Measurements from ENCODE around the gene EHBP1L1.

Gene EHBP1L1

DNA sequence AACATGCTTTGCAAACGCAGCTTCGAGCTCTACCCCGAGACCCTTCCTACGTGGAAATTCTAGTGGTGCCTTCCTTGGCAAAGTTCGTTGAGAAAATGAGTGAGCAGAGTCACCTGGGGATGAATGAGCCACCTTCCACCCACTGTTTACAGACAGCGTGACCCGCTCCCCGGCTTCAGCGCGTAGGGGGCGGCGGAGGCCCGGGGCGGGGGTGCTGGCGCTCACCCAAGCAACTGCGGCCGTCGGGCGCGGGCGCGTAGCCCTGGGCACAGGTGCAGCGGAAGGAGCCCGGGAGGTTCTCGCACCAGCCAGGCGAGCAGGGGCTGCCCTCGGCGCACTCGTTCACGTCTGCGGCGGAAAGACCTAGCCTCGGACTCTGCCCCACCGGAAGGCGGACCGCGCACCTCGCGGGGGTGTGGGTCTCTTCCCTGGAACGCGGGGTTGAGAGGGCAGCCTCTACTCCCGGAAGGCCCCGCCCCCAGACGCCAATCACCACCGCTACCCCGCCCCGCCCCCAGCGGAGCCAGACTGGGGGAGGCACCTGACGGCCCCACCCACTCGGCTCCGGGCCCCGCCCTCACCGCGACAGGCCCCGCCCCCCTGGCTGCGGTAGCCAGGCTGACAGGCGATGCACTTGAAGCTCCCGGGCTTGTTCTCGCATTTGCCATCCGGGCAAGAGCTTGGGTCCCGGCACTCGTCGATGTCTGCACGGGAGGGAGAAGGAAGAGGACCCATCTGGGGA lies 29.5 kb upstream of the EHBP1L1 start:
- DNase-seq: peak; percentile 84

DNA sequence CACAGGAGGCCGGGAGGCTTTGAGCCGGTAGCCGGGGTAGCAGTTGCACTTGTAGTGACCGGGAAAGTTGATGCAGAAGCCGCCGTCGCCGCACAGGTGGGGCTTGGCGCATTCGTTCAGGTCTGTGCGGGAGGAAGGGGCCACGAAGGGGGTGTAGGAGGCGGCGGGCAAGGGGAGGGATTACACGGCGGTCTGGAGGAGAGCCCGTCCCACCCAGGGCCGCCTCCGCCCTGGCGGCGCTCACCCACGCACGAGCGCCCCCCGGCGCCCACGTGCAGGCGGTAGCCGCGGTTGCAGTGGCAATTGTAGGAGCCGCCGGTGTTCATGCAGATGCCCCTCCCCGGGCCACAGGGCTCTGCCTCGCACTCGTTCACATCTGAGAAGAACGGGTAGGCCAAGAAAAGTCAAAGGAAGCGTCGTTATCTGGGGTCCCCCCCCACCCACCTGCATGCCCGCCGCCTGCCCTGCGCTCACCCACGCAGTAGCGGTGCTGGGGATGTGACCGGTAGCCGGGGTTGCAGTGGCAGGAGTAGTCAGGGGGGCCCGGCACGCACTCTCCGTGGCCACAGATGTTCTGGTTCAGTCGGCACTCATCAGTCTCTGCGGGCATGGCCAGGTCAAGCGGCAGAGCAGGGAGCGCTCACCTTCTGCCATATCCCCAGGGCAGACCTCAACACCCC lies 28.3 kb upstream of the EHBP1L1 start:
- DNase-seq: no peak

DNA sequence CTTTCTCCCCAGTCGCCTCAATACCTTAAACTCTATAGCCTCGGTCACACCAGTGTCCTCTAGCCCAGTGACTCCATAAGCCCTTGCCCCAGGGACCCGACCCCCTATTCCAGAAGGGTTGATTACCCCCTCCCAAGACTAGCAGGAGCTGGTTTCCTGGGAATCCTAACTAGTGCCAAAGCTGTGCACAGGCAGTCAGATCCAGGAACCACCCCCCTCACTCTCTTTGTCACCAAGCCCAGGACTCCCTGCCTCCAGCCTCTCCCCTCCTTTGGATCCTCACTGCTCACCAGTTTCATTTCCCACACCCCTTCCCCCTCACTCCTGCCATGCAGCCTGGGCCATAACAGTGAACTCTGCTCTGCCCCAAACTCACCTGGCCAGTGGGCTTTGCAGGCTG lies 27.5 kb upstream of the EHBP1L1 start:
- no peak for DNase-seq

DNA sequence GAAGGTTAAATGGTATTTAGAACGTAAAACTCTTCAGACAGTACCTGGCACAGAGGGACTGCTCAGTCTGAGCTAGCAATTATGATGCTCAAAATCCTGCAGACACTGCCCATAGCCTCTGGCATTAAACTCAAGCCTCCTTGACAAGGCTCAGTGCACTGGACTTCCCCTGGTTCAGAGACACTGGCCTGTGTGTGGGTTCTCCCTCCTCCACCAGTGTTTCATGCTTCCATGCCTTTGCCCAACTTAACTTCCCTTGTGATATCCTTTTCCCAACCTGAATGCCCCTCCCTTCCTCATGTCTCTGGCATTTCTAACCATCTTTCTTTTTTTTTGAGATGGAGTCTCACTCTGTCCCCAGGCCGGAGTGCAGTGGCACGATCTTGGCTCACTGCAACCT lies 26.8 kb upstream of the EHBP1L1 start:
- DNase-seq: no peak

DNA sequence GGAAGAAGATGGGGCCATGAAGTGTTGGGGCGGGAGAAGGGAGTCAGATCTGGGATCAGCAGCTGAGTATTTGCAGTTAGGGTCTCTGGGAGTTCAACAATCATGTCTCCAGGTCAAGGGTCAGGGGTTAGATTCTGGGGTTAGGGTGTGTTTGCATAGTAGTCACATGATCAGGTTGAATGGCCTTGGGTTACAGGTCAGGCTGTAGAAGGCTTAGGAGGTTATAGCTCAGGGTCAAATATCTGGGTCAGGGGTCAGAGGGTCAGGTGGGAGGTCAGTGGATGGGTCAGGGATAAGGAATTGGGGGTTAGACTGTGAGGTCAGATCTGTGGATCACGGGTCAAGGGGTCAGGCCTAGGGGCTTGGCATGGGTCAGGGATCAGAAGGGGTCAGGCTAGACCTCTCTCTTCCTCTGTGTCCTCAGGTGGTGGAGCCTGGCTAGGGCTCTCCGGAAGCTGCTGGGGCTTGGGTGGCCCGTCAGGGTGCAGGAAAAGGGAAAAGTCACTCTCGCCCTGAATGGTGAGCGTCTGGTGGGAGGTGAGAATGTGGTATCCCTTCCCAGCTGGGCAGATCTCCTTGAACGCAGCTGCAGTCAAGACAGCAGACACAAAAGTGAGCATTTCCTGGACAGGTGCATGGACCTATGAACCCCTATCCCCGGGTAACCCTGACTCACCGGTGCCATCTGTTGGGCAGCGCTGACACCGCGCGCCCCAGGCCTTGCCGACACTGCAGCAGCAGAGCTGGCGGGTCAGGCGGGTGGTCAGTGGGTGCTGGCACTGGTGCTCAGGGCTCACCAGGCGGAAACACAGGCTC lies 24.1 kb upstream of the EHBP1L1 start:
- DNase-seq: peak; percentile 66

DNA sequence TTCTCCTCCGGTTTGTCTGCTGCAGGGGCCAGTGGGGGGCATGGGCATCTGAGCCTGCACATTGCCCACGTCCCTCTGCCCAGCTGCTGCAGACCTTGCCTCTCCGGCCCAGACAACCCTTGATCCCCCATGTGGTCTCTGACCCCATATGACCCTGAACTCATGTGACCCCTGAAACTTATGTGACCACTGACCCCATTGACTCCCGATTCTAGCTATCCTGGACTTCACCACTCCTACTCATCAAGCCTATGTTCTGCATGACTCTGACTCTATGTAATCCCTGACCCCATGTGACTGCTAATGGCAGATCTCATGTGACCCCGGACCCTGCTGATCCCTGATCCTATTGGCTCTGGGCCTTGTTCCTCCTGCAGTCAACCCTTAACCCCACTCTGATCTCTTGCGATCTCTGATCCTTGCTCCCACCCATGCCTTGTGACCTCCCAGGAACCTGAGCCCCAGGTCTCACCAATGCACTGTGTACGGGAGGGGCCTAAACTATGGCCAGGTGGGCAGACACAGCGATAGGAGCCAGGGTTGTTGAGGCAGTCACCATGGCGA lies 23.4 kb upstream of the EHBP1L1 start:
- no peak for DNase-seq

DNA sequence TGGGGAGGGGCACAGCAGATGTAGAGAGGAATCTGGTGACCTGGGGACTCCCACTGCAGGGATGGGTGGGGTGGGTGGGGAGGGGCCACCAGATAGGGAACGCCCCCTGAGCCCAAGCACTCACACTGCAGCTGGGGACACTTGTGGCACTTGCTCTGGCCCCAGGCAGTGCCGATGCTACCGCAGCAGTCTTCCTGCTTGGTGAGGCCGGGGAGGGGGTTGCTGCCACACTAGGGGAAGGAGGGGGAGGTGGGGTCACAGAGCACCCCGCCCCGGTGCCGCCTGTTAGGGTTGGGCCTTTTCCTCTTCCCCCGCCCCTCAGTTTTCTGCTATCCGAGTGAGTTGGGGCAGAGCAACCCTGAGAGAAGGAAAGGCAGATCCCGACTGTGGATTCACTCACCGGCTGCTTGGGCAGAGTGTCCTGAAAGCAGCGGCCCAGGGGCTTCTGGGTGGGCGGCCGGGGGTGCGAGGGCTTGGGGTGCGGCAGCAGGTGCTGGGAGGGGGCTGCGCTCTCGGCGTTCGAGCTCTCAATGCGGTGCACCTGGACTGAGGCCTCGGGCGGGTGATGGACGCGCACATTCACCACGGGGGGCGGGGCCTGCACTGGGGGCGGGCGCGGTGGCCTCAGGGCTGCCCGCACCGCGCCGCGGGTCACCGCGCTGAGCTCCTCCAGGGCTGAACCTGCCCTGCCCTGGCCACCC lies 22.4 kb upstream of the EHBP1L1 start:
- peak; percentile 49 for DNase-seq

DNA sequence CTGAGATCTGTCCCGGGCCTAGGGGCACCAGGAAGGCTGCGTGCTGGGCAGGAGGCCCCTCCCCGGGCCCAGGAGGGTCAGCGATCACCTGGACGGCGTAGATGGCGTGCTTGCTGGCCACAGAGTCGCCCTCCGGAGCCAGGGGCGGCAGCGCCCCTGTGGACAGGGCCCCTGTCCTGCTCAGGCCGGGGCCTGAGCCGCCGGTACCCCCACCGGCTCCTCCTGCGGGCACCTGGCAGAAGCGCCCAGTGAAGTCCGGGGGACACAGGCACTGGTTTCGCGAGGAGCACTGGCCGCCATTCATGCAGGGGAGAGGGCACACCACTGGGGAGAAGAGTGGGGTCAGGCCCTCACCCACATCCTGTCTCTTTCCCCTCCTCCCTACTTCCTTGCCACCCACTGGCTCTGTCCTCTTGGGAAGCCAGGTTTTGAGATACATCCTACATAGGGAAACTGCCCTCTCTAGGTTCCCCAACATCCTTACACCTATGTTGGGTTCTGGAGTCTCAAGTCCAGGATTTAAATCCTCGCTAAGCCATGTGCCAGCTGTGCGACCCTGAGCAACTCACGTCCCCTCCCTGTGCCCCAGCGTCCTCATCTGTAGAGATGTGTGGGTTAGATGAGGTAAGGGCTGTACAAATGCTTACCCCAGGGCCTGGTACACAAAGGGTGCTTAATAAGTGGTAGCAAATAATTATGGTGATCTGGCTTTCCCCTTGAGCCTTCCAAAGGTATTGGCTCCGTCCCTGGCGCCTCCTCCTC lies 21.6 kb upstream of the EHBP1L1 start:
- DNase-seq: no peak

DNA sequence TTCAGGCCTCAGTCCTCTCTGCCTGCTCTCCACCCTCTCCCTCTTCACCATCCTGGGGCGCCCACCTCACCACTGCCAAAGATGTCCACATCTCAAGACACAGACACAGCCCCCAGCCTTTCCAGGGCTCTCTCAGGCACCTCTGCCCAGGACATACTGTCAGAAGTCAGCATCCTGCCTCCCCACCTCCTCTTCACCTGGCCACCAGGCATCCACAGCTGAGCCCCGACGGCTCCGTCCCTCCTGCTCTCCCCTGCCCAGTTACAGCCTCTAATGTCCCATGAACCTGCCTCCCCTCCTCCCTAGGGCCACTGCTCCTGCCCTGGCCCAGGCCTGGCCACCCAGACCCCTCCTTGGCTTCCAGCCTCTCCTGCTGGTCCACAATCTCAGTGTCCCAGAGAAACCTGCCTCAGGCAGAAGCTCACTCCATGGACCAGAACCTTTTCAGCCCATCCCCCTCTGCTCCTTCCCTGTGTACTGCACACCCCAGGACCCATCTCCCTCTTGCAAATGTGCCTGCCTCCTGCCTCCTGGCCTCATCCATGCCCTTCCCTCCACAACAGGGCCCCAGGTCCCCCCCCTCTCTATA lies 20.9 kb upstream of the EHBP1L1 start:
- no peak for DNase-seq

DNA sequence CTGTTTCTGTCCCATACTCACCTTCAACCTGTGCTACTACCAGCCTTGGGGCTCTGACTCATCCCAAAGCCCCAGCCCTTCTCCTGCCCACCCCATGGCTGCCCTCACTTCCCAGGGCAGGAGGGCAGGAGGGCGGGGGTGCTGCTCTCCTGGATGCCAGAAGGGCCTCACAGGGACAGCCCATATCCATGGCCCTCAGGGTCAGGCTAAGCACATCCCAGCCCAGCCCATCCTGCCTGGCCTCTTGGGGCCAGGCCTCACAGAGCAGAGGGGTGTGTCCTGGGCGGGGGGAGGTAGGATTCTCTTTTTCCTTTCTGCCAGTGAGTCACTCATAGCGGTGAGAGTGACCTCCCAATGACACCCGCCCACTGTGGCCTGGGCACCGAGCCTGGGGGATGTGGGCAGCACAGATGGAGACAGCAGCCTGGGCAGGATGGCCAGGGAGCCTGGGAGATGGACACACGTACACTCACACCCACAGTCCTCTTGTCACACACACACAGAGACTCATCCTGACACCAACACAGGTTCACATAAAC lies 20.1 kb upstream of the EHBP1L1 start:
- DNase-seq: no peak

DNA sequence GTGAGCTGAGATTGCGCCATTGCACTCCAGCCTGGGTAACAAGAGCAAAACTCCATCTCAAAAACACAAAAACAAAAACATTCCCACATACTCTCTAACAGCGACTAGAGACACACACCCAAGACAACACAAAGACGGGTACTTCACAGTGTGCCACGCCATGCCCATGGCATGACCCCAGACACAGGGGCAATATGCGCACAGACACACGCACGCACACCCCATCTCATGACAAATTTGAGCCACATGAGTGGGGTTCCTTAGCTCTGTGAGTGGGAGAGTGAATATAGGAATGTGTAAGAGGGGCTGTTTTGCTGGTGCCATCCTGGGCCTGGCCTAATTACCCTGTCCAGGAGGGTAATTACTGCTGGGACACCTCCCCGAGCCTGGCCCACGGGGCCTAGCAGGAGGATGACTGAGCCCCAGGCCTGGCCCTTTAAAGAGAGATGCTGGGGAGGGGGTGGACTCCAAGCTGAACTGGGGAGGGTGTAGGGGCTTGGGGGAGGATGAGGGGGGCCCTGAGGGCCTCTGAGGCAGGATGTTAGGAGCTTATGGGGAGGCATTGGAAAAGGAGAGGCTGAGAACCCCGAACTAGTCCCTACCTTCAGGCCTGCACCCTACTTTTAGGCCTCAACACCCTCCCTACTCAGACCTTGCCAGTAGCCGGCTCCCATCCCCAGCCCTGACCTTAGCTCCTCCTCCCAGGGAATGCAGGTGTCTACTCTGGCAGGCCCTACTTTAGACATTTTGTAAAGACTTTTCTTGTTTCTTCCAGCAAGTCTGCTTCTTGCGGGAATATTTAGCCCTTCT lies 19.2 kb upstream of the EHBP1L1 start:
- DNase-seq: no peak

DNA sequence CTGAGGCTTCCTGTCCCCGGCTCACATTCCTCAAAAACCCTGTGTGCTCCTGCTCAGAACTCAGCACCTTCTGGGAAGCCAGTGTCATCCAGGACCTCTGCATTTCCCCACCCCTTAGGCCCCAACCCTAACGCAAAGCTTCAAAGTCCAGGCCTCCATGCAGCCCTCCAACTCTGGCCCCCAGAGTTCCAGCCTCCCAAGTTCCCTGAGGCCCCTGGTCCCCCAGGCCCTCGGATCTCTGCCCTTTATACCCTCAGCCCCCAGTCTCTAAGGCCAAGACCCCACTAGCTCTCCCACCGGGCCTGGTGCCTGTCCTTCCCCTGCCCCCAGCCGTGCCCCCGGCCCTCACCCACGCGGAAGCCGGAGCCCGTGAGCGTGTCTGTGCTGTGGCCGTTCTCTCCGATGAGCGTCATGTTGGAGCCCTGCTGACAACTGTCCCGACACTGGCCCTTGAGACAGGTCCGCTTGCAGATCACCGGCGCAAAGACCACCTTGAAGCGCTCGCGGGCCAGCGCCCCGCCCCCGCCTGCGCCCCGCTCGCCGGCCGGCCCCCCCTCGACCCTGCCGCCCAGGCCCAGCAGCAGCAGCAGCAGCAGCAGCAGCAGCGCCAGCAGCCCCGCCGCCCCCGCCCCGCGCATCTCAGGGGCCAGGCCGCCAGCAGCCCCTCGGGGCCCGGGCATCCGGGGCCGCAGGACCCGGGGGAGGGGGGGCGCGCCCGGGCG lies 18.4 kb upstream of the EHBP1L1 start:
- peak; percentile 52 for DNase-seq

DNA sequence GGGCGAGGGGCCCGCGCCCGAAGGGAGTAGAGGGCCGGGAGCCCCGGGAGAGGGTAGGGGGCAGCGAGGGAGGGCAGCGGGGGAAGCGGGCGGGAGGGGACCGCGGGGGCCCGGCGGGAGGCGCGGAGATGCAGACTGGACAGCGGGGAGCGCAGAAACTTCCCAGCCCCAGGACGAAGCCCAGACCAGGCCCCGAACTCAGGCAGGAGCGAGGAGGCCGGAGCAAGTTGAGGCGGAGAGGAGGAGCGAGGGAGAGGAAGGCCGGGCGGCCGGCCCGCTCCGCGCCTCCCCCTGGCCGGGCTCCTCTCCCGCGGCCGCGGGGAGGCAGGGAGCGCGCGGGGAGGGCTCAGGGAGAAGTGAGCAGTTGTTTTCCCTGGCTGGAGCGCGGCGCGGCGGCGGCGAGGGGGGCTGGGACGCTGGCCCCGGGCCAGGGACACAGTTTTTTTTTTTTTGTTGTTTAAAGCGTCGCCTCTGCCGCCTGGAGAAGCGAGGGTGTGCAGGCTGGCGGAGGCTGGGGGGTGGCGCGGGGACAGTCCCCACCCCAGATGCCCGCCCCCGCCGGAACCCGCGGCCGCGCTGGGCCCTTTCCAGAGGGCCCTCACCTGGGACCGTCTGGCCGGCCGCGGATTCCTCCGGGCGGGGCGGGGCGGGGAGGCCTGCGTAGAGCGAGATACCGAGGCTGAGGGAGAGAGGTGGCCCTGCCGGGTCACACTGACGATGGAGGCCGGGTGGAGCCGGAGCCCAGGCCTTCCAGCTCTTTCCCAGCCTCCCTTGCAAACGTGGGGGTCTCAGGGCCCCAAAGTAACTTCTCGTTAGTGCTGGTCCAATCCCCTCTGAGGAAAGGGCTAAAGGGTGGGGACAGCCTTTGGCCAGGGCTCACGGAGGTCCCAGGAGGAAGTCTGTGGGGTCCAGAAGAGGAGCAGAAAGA lies 17.6 kb upstream of the EHBP1L1 start, which contains the start of gene LTBP3:
TSS of gene LTBP3 (minus strand) at position 358 of the 928 bp plus-strand sequence. CDS start 400 bp downstream, outside the sequence.
- DNase-seq: peak; percentile 90

DNA sequence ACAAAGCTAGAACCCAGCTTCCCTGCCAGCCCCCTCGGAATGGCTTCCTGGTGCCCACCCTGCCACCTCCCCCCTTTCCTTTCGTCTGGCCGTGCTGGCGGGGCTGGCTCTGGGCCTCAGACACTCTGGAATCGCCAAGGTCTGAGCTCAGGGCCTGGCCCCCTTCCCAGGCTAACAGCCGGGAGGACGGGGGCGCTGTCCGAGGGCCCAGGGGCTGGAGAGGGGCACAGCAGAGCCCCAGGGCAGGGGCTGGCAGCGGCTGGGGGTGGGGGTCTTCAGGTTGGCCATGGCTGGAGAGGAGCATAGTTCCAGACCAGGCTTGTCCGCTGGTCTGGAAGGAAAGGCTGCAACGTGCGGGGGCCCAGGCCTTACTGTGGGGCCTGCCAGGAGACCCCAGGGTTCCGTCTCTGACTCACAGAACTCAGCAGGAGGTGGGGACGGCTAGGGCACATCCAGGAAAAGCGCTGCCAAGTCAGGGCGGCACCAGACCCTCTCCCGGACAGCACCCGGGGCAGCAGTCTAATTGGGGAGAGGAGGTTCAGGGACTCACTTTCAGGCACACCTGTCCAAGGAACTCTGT lies 16.8 kb upstream of the EHBP1L1 start:
- DNase-seq: peak; percentile 78

DNA sequence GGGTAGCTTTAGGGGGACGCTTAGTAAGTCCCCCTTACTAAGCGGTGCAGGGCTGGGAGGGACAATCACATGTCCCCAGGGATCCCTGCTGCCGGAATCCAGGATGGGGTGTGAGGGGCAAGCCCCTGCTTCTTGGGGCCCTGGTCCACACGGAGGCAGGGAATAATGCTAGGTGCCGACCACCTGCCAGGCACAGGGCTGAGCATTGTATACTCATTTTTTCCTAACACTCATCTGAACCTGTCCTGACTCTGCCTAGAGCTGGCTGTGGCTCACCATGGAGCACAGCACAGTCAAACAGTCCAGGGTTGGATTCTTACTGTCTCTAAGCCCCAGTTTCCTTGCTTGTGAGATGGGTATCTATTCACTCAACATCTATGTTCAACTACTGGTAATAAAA lies 16.3 kb upstream of the EHBP1L1 start:
- DNase-seq: no peak

DNA sequence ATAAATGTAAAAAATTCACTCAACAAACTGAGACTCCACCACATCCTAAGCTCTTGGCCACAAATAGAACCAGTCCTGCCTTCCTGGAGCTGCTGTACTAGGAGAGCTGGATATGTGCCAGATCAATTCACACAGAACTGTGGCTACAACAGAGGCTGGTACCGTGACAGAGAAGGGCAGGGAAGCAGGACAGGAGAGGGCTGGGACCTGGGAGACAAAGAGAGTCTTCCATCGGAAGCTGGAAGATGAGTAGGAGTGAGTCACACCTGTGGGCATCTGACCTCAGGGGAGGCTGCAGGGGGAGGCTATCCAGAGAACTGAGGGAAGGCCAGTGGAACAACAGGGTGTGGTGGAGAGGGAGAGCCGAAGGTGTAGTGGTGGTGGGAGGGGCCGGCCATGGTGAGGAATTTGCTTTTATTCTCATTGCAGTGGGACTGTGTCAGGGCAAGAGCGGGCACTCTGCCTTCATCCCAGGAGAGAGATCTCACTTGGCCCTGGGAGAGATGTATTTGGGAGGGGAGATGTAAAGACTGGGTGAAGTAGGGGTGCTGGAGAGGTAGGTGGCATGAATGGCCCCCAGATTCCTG lies 15.8 kb upstream of the EHBP1L1 start:
- DNase-seq: peak; percentile 38

Measured in eye (tissue), 1 donor.